Gastrocnemius medialis (tissue), 4 donors: ENCODE results near the gene GEN1. TPM values are rescaled to one million over a fixed set of nuclear protein-coding genes. Genes with fewer than 3 reads are reported as not detected.

Experiments used
- ATAC-seq, 2 donors: fragments of 150-250 bp; one replicate each; pipeline ENCODE4 v1.9.1; 2016
- DNase-seq, 2 donors: peaks; one replicate each; pipeline ENCODE4 v3.0.0-alpha.2; 2019
- H3K27ac ChIP-seq, 4 donors: fragments of 200-600 bp; sonication (generic); 1 replicate in 1 of 4; 2 replicates in 3 of 4; pipeline ENCODE4 v1.5.1; 2016 to 2018; ENCODE audit warnings: mild to moderate bottlenecking in 2 of 4, moderate library complexity in 1 of 4
- H3K27me3 ChIP-seq, 3 donors: fragments of 200-600 bp; sonication (generic) in 2 of 3; 1 replicate in 1 of 3; 2 replicates in 2 of 3; pipeline versions ENCODE4 v1.5.1 to v1.6.0; 2016 to 2019; ENCODE audit warnings: mild to moderate bottlenecking in 1 of 3, moderate library complexity in 1 of 3
- H3K36me3 ChIP-seq, 2 donors: fragments of 200-600 bp; sonication (generic) in 1 of 2; one replicate each; pipeline ENCODE4 v1.5.1; 2017 to 2018
- H3K4me1 ChIP-seq, 2 donors: fragments of 200-600 bp; sonication (generic) in 1 of 2; one replicate each; pipeline ENCODE4 v1.5.1; 2016 to 2017; ENCODE audit warnings: mild to moderate bottlenecking in 2 of 2
- H3K4me3 ChIP-seq, 4 donors: fragments of 200-600 bp; sonication (generic) in 3 of 4; 1 replicate in 1 of 4; 2 replicates in 3 of 4; pipeline ENCODE4 v1.5.1; 2016 to 2019; ENCODE audit warnings: mild to moderate bottlenecking in 2 of 4
- H3K9me3 ChIP-seq, 3 donors: fragments of 200-600 bp; sonication (generic) in 2 of 3; 1 replicate in 1 of 3; 2 replicates in 2 of 3; pipeline ENCODE4 v1.5.1; 2016 to 2019
- POLR2A ChIP-seq, 2 donors: fragments of 450-650 bp; IDR thresholded peaks; one replicate each; pipeline ENCODE4 v1.6.1; 2017; ENCODE audit warnings: antibody characterized with exemption in 2 of 2, mild to moderate bottlenecking in 2 of 2, moderate library complexity in 2 of 2
- in situ Hi-C, 4 donors: fragments of 200-750 bp; cut with MboI; loops; one replicate each; pipeline versions ENCODE4 v1.15.0 to v1.8.0; 2017; ENCODE audit warnings: low sequenced_read_pairs in 4 of 4
- intact Hi-C: fragments of 100-400 bp; cut with DNase I; formaldehyde crosslinking; loops from one replicate; pipeline ENCODE4 v1.15.1; 2023; ENCODE audit warnings: low total_unique reads
- total RNA-seq, 4 donors: library from RNA; depleted of rRNA; stranded (reverse); fragments of >200 nt; gene quantifications; one replicate each; pipeline versions ENCODE4 v1.1.0 to v1.2.3, GENCODE V29; 2016
- TF ChIP-seq, protein P1 (sequence below), 5 experiments: fragments of 450-650 bp in 3 of 5; fragments of 200-600 bp in 2 of 5; sonication (generic) in 2 of 5; IDR thresholded peaks in 4 of 5; conservative IDR thresholded peaks in 1 of 5; 1 replicate in 4 of 5; 2 replicates in 1 of 5; pipeline ENCODE4 v1.5.1; 2016 to 2019; ENCODE audit warnings: antibody characterized with exemption in 5 of 5, mild to moderate bottlenecking in 3 of 5, moderate library complexity in 3 of 5

Gene GEN1
- total RNA-seq, 4 donors from 2014 or later: 0.31 to 8.7 (median 2.3) TPM

DNA sequence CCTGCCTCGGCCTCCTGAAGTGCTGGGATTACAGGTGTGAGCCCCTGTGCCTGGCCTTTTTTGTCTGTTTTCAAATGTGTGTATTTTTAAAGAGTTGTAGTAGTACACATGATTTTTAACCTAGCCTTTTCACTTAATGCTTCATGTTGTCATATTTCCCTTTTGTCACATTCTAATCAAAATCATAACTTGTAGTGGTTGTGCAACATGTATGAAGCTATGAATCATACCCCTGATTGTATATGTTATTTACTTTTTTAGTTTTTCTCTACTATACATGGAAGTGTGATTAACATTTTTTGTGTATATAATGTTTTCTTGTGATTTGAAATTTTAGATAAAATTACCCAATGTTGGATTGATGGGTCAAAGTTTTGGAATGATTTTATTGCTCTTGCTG is 8.5 kb downstream of the GEN1 start:
- intact Hi-C loops (no loop called here), in situ Hi-C loops (no loop called here)
- H3K9me3 ChIP-seq: no peaks in the 10 kb centered on the region
- H3K27me3 ChIP-seq: no peaks in the 10 kb centered on the region
- ATAC-seq (no peak), DNase-seq (no peak)
- no peaks in the 10 kb centered on the region for H3K36me3 ChIP-seq
- no peak overlapping the region for H3K27ac ChIP-seq
- no peak overlapping the region for H3K4me3 ChIP-seq
- TF ChIP-seq, protein P1, sequence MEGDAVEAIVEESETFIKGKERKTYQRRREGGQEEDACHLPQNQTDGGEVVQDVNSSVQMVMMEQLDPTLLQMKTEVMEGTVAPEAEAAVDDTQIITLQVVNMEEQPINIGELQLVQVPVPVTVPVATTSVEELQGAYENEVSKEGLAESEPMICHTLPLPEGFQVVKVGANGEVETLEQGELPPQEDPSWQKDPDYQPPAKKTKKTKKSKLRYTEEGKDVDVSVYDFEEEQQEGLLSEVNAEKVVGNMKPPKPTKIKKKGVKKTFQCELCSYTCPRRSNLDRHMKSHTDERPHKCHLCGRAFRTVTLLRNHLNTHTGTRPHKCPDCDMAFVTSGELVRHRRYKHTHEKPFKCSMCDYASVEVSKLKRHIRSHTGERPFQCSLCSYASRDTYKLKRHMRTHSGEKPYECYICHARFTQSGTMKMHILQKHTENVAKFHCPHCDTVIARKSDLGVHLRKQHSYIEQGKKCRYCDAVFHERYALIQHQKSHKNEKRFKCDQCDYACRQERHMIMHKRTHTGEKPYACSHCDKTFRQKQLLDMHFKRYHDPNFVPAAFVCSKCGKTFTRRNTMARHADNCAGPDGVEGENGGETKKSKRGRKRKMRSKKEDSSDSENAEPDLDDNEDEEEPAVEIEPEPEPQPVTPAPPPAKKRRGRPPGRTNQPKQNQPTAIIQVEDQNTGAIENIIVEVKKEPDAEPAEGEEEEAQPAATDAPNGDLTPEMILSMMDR (IDR thresholded peaks at IDR 0.05 in 4 of 5, conservative IDR thresholded peaks at IDR 0.05 in 1 of 5): no peak
- TF ChIP-seq POLR2A (IDR thresholded peaks at IDR 0.05): no peak
- H3K4me1 ChIP-seq: peaks cover 2 to 5% of the 10 kb centered on the region in 2 donors

DNA sequence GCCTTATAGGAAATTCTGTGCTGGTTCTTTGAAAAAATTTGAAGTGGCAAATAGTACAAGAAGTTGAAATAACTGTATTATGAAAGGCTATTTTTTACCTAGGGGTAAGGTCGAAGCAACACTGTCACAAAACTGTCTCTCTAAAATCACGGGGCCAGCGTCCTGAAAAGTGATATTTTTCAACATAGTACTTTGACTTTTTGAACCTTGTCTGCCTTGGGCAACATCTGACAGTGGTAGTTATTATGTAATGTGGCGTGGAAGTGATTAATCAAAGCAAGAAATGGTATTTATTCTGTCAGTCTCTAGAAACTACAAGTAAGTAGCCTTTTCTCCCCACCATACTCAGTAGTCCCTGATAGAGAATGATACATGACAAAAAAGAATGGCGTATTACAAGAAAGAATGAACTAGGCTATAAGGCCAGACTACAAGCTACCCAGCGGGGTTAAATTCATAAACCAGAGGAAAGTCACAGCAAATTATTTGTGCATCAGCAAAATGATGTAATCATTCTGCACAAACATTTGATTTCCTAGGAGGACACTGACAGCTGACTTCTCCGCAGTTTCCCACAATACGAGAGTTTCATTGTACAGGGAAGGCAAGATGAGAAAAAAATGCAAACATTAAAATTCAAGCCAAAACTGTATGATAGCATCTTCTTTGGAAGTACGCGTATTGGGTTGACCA is 9.8 kb downstream of the GEN1 start:
- Histone ChIP-seq H3K9me3 (no peaks in the 10 kb centered on the region), H3K4me3 (no peak overlapping the region), H3K27ac (peak overlapping the region in 1 of 4 donors; percentile 7), H3K4me1 (peaks cover 0 to 5% of the 10 kb centered on the region in 2 donors), H3K36me3 (no peaks in the 10 kb centered on the region), H3K27me3 (no peaks in the 10 kb centered on the region)
- TF ChIP-seq POLR2A (IDR thresholded peaks at IDR 0.05): no peak
- TF ChIP-seq, protein P1 (IDR thresholded peaks at IDR 0.05 in 4 of 5, conservative IDR thresholded peaks at IDR 0.05 in 1 of 5): no peak
- DNase-seq (no peak), ATAC-seq (no peak)
- in situ Hi-C loops (no loop called here), intact Hi-C loops (no loop called here)

DNA sequence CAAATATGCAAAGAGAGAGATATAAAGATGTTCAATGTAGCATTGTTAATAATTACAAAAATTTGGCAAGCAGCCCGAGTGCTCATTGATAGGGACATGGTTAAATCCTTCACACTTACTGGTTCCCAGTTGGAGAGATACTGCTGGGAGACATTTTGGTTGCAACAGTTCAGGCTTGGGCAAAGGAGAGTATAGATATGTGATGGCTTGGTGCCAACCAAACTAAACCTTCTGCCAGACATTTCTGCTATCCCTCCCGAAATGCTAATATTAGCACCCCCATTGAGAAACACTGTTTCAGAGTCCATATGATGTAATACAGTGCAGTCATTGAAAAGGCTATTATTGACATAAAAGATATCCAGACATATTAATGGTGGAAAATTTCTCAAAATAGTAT is 11.5 kb downstream of the GEN1 start:
- in situ Hi-C loops (no loop called here), intact Hi-C loops (no loop called here)
- H3K9me3 ChIP-seq: no peaks in the 10 kb centered on the region
- H3K36me3 ChIP-seq: no peaks in the 10 kb centered on the region
- TF ChIP-seq POLR2A (IDR thresholded peaks at IDR 0.05): no peak
- TF ChIP-seq, protein P1 (IDR thresholded peaks at IDR 0.05 in 4 of 5, conservative IDR thresholded peaks at IDR 0.05 in 1 of 5): no peak
- H3K27me3 ChIP-seq: no peaks in the 10 kb centered on the region
- H3K4me1 ChIP-seq: peaks cover 0 to 5% of the 10 kb centered on the region in 2 donors
- DNase-seq (no peak), ATAC-seq (no peak)
- H3K27ac ChIP-seq: no peak overlapping the region
- H3K4me3 ChIP-seq: no peak overlapping the region

DNA sequence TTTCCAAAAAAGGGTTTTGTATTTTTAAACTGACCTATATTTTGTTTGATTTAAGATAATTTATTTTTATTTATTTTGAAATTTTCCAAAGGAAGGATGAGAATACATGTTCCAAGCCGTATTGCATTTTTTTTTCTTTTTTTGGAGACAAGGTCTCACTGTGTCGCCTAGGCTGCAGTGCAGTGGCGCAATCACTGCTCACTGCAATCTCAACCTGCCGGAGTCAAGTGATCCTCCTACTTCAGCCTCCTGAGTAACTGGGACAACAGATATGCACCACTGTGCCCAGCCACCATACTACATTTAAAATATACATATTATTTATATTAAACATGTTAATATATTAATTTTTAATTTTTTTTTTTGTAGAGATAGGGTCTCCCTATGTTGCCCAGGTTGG is 15.0 kb downstream of the GEN1 start:
- TF ChIP-seq POLR2A (IDR thresholded peaks at IDR 0.05): no peak
- TF ChIP-seq, protein P1 (IDR thresholded peaks at IDR 0.05 in 4 of 5, conservative IDR thresholded peaks at IDR 0.05 in 1 of 5): no peak
- no peak for ATAC-seq
- in situ Hi-C loops: no loop called here
- no peak for DNase-seq
- intact Hi-C loops: no loop called here
- Histone ChIP-seq H3K27me3 (no peaks in the 10 kb centered on the region), H3K4me3 (no peak overlapping the region), H3K4me1 (peaks cover 0 to 9% of the 10 kb centered on the region in 2 donors), H3K27ac (no peak overlapping the region), H3K36me3 (no peaks in the 10 kb centered on the region), H3K9me3 (no peaks in the 10 kb centered on the region)

DNA sequence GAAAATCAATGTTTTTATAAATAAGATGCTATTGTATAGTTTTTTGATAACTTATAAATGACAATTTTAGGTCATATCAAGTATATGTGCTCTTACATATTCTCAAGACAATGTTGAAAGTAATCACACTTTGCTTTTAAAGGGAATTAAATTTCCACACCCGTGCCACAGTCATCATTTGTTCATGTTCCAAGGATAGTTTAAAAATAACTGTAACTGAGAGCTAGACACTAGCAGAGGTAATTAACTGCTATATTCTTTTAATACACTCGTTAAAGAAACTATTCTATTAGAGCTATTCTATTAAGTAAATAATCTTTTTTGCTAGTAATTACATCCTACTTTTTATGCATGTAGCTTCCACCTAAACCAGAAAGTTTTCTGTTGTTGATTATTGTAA is 18.0 kb downstream of the GEN1 start:
- no peak for DNase-seq
- Histone ChIP-seq H3K4me3 (peak overlapping the region in 1 of 4 donors; percentile 21), H3K9me3 (no peaks in the 10 kb centered on the region), H3K4me1 (peaks cover 0 to 9% of the 10 kb centered on the region in 2 donors), H3K27ac (peak overlapping the region; percentile 30 to 67 (median 60)), H3K36me3 (no peaks in the 10 kb centered on the region), H3K27me3 (no peaks in the 10 kb centered on the region)
- peak; percentile 93 for ATAC-seq
- in situ Hi-C loops: no loop called here
- TF ChIP-seq, protein P1 (IDR thresholded peaks at IDR 0.05 in 4 of 5, conservative IDR thresholded peaks at IDR 0.05 in 1 of 5): no peak
- TF ChIP-seq POLR2A (IDR thresholded peaks at IDR 0.05): no peak
- intact Hi-C loops: no loop called here
